Hepatocyte (in vitro differentiated cells): Measurements from ENCODE around the gene CSRP2. TPM values are rescaled to one million over a fixed set of nuclear protein-coding genes. Genes with fewer than 3 reads are reported as not detected.

Source experiments
- DNase-seq: peaks from one replicate; pipeline ENCODE4 v3.0.0-alpha.2; 2016; ENCODE audit warnings: low spot score
- H2AFZ ChIP-seq: fragments of 200-600 bp; sonication (generic); 2 replicates; pipeline ENCODE4 v1.6.0; 2016; ENCODE audit warnings: antibody characterized with exemption, mild to moderate bottlenecking
- H3K27ac ChIP-seq: fragments of 200-600 bp; sonication (generic); 2 replicates; pipeline ENCODE4 v1.5.1; 2016; ENCODE audit warnings: mild to moderate bottlenecking
- H3K27me3 ChIP-seq: fragments of 200-600 bp; sonication (generic); 2 replicates; pipeline ENCODE4 v1.6.1; 2016
- H3K36me3 ChIP-seq: fragments of 200-600 bp; sonication (generic); replicated peaks from 2 replicates; pipeline ENCODE4 v1.5.1; 2016; ENCODE audit warnings: low read depth; ENCODE audit not compliant: insufficient read depth
- H3K4me1 ChIP-seq: fragments of 200-600 bp; sonication (generic); 2 replicates; pipeline ENCODE4 v1.5.1; 2016; ENCODE audit warnings: mild to moderate bottlenecking, moderate library complexity; ENCODE audit not compliant: insufficient read depth
- H3K4me2 ChIP-seq: fragments of 200-600 bp; sonication (generic); 2 replicates; pipeline ENCODE4 v1.6.0; 2016
- H3K4me3 ChIP-seq: fragments of 200-600 bp; sonication (generic); 2 replicates; pipeline ENCODE4 v1.5.1; 2016; ENCODE audit warnings: mild to moderate bottlenecking
- H3K79me2 ChIP-seq: fragments of 200-600 bp; sonication (generic); 2 replicates; pipeline ENCODE4 v1.6.0; 2017; ENCODE audit warnings: mild to moderate bottlenecking
- H3K9me2 ChIP-seq: fragments of 200-600 bp; sonication (generic); replicated peaks from 2 replicates; pipeline ENCODE4 v1.6.0; 2017; ENCODE audit warnings: mild to moderate bottlenecking; ENCODE audit not compliant: insufficient read depth
- H3K9me3 ChIP-seq: fragments of 200-600 bp; sonication (generic); 2 replicates; pipeline ENCODE4 v1.5.1; 2016; ENCODE audit warnings: low read depth, mild to moderate bottlenecking
- H4K20me1 ChIP-seq: fragments of 200-600 bp; sonication (generic); 2 replicates; pipeline ENCODE4 v1.6.0; 2016; ENCODE audit warnings: mild to moderate bottlenecking; ENCODE audit not compliant: insufficient read depth, poor library complexity, severe bottlenecking
- EZH2 ChIP-seq: fragments of 200-600 bp; sonication (generic); IDR thresholded peaks from 2 replicates; pipeline ENCODE4 v1.6.1; 2016; ENCODE audit warnings: antibody characterized with exemption, mild to moderate bottlenecking, borderline replicate concordance
- EZH2phosphoT487 ChIP-seq: fragments of 200-600 bp; sonication (generic); IDR thresholded peaks from one replicate; pipeline ENCODE4 v1.6.1; 2018; ENCODE audit warnings: antibody characterized with exemption, mild to moderate bottlenecking, low read depth, moderate library complexity; ENCODE audit not compliant: unreplicated experiment, severe bottlenecking
- WGBS: methylation state at CpG from one replicate; pipeline ENCODE4 v1.1.6; 2016; ENCODE audit warnings: low lambda C conversion rate; ENCODE audit errors: missing lambda C conversion rate; 5-methylcytosine and 5-hydroxymethylcytosine counted together
- polyA plus RNA-seq: library from polyadenylated mRNA; unstranded; fragments of >200 nt; fragmentation: Nextera tagmentation; extraction: Ambion mirVana; gene quantifications from 2 replicates; pipeline ENCODE4 v1.2.1, GENCODE V29; 2016
- total RNA-seq: library from RNA; depleted of rRNA; stranded (reverse); fragments of >200 nt; gene quantifications from 2 replicates; pipeline ENCODE4 v1.2.3, GENCODE V29; 2014
- TF ChIP-seq, protein P1 (sequence below): fragments of 200-600 bp; sonication (generic); IDR thresholded peaks from 2 replicates; pipeline ENCODE4 v1.5.1; 2016; ENCODE audit warnings: antibody characterized with exemption, mild to moderate bottlenecking; ENCODE audit not compliant: poor library complexity

The CSRP2 gene
- total and polyA plus RNA-seq, 2 experiments from 2014 or later = 92.1 to 110 TPM

DNA sequence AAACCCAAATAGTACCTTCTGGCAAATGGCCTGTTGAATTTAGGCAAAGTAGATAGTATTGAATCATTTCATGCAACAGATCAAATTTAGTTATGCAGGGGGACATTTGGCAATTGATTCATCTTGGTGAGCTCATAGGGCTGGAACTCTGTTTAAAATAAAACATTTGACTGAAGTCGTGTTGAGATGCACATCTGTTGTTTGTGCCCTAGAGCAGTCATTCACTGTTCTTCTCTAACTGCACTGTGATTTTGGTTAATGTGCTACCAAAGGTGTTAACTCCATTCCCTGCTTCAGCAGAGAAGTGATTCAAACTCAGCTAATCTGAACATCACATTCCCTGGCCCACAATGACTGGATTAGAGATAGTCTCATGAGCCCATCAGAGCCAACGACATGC is 44.0 kb upstream of the CSRP2 start:
- Histone ChIP-seq H3K36me3 (no peaks in the 10 kb centered on the region), H3K79me2 (no peaks in the 10 kb centered on the region), H3K27ac (no peak overlapping the region), H4K20me1 (no peaks in the 10 kb centered on the region), H3K27me3 (no peaks in the 10 kb centered on the region), H2AFZ (no peak overlapping the region), H3K4me2 (no peak overlapping the region), H3K9me2 (no peaks in the 10 kb centered on the region), H3K4me3 (no peak overlapping the region), H3K4me1 (no peaks in the 10 kb centered on the region), H3K9me3 (no peaks in the 10 kb centered on the region)
- no peak for DNase-seq
- TF ChIP-seq, protein P1, sequence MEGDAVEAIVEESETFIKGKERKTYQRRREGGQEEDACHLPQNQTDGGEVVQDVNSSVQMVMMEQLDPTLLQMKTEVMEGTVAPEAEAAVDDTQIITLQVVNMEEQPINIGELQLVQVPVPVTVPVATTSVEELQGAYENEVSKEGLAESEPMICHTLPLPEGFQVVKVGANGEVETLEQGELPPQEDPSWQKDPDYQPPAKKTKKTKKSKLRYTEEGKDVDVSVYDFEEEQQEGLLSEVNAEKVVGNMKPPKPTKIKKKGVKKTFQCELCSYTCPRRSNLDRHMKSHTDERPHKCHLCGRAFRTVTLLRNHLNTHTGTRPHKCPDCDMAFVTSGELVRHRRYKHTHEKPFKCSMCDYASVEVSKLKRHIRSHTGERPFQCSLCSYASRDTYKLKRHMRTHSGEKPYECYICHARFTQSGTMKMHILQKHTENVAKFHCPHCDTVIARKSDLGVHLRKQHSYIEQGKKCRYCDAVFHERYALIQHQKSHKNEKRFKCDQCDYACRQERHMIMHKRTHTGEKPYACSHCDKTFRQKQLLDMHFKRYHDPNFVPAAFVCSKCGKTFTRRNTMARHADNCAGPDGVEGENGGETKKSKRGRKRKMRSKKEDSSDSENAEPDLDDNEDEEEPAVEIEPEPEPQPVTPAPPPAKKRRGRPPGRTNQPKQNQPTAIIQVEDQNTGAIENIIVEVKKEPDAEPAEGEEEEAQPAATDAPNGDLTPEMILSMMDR = no peak
- TF ChIP-seq EZH2 = no peak
- no peak for TF ChIP-seq EZH2phosphoT487
- 63% methylated on average over 2 of the region's 2 CpGs for WGBS

DNA sequence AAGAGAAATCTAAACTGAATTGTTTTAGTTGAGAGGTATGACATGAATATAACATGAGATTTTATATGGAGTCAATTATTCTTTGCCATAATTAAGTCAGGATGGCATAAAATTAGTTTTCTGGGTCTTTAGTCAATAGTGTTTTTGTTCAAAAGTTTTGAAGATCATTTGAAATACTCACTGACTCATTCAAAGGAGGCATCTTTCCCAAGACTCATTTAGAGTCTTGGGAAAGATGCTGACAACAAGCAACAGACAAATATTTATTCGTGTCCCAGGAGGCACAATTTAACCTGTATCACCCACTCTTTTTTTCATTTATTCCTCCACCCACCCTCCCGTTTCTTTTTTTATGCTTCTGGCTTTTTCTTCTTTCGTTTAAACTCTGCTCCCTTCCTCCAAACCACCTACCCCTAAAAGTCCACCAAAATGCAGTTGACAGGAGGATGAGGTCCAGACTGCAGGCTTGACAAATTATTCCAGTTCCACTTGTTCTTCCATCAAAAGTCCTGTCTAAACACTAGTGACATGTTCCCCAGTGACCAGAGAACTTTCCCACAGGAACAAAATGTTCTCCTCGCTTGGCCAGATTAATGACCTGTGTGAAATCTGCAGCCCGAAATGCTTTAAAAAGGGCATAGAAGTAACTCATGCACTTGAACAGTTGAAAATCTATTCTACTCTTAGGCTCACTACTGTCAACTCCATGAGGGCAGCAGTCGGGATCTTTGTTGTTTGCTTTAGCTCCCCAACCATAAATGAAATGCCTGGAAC is 43.3 kb upstream of the CSRP2 start:
- Histone ChIP-seq H3K4me3 (no peak overlapping the region), H3K9me3 (no peaks in the 10 kb centered on the region), H3K27me3 (no peaks in the 10 kb centered on the region), H3K9me2 (no peaks in the 10 kb centered on the region), H2AFZ (no peak overlapping the region), H3K4me1 (no peaks in the 10 kb centered on the region), H3K4me2 (no peak overlapping the region), H3K27ac (no peak overlapping the region), H3K36me3 (no peaks in the 10 kb centered on the region), H3K79me2 (no peaks in the 10 kb centered on the region), H4K20me1 (no peaks in the 10 kb centered on the region)
- TF ChIP-seq, protein P1 = no peak
- 81% methylated on average over 6 of the region's 6 CpGs for WGBS
- no peak for DNase-seq

DNA sequence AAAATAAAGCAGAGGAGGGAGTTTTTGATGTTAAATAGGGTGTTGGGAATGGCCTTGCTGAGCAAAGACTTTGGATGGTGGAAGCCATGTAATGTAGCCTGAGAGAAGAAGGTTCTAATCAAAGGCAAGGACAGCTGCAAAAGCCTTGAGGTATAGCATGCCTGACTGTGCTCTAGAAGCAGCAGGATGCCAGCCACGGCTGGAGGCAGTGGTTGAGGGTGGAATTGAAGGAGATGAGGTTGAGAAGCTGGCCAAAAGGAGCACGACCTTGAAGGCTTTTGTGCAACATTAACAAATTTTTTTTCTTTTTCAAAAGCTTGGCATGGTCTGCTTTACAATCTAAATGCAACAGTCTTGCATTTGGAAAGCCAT is 42.3 kb upstream of the CSRP2 start:
- Histone ChIP-seq H3K4me3 (no peak overlapping the region), H3K9me2 (no peaks in the 10 kb centered on the region), H3K9me3 (no peaks in the 10 kb centered on the region), H3K4me1 (no peaks in the 10 kb centered on the region), H3K79me2 (no peaks in the 10 kb centered on the region), H3K4me2 (no peak overlapping the region), H4K20me1 (no peaks in the 10 kb centered on the region), H2AFZ (no peak overlapping the region), H3K27ac (no peak overlapping the region), H3K36me3 (no peaks in the 10 kb centered on the region), H3K27me3 (no peaks in the 10 kb centered on the region)
- no peak for DNase-seq
- WGBS = 75% methylated on average over 2 of the region's 2 CpGs
- TF ChIP-seq EZH2phosphoT487 = no peak
- TF ChIP-seq, protein P1 = no peak
- no peak for TF ChIP-seq EZH2
